ENCODE measurements around the gene CCR9. TPM values are rescaled to one million over a fixed set of nuclear protein-coding genes. Genes with fewer than 3 reads are reported as not detected.

Gene CCR9
- polyA plus RNA-seq, 3 donors, result not detected

- Mint-ChIP-seq H3K27ac (no peak overlapping the region), H3K36me3 (no peaks in the 10 kb centered on the region), H3K4me1 (peaks cover 2% of the 10 kb centered on the region)
These were observed 13.3 kb upstream of the CCR9 start for GRCh38 chr3:45873036-45873435.

GRCh38 chr3:45873638-45874037, 12.7 kb upstream of the CCR9 start:
- Mint-ChIP-seq H3K9me3 (peaks cover 0 to 4% (median 2%) of the 10 kb centered on the region in 7 donors), H3K27me3 (ENCODE audit: low read depth in 3 of 3) (peaks cover 0 to 4% (median 1%) of the 10 kb centered on the region in 3 donors), H3K27ac (peak overlapping the region in 1 of 7 donors; percentile 4), H3K36me3 (no peaks in the 10 kb centered on the region), H3K4me1 (peaks cover 2% of the 10 kb centered on the region), H3K4me3 (no peak overlapping the region)
- Histone ChIP-seq H3K27ac (ENCODE audit: low read depth in 1 of 2, low read length in 2 of 2) (no peak overlapping the region), H3K9ac (ENCODE audit: insufficient read depth, low read length, poor library complexity, severe bottlenecking) (no peak overlapping the region), H2AFZ (ENCODE audit: insufficient read depth, low read depth, low read length, poor library complexity, severe bottlenecking) (no peak overlapping the region), H3K79me2 (ENCODE audit: insufficient read depth, low read length) (no peaks in the 10 kb centered on the region), H3K4me3 (replicated peaks in 1 of 3; ENCODE audit: low read depth in 2 of 3, low read length in 3 of 3) (no peak overlapping the region), H4K20me1 (ENCODE audit: insufficient read depth, low read length) (no peaks in the 10 kb centered on the region), H3K4me1 (ENCODE audit: control insufficient read depth in 1 of 2, insufficient read depth in 2 of 2, low read length in 2 of 2) (no peaks in the 10 kb centered on the region), H3K27me3 (ENCODE audit: control insufficient read depth in 2 of 2, insufficient read depth in 2 of 2, low read length in 2 of 2) (no peaks in the 10 kb centered on the region), H3K36me3 (replicated peaks in 1 of 2; ENCODE audit: control insufficient read depth in 1 of 2, insufficient read depth in 2 of 2, low read length in 2 of 2) (no peaks in the 10 kb centered on the region), H3K9me3 (replicated peaks in 1 of 2; ENCODE audit: control insufficient read depth in 1 of 2, insufficient read depth in 1 of 2, low read length in 2 of 2) (no peaks in the 10 kb centered on the region), H3K4me2 (replicated peaks; ENCODE audit: extremely low read depth, low read length, poor library complexity, severe bottlenecking) (no peak overlapping the region)
- intact Hi-C loops (cut with micrococcal nuclease), result no loop called here
- no peak for TF ChIP-seq CTCF (IDR thresholded peaks at IDR 0.05)
- WGBS (ENCODE audit: insufficient coverage), result 96% methylated on average over 4 of the region's 4 CpGs
- DNase-seq, result no peak

More at GRCh38 chr3:45873036-45873435, 13.3 kb upstream of the CCR9 start:
- Mint-ChIP-seq H3K4me3 (no peak overlapping the region), H3K27me3 (ENCODE audit: low read depth in 3 of 3) (peaks cover 0 to 4% (median 1%) of the 10 kb centered on the region in 3 donors), H3K9me3 (peaks cover 0 to 4% (median 2%) of the 10 kb centered on the region in 7 donors)
- Histone ChIP-seq H2AFZ (ENCODE audit: insufficient read depth, low read depth, low read length, poor library complexity, severe bottlenecking) (no peak overlapping the region), H3K4me2 (replicated peaks; ENCODE audit: extremely low read depth, low read length, poor library complexity, severe bottlenecking) (no peak overlapping the region), H3K9ac (ENCODE audit: insufficient read depth, low read length, poor library complexity, severe bottlenecking) (no peak overlapping the region), H3K27me3 (ENCODE audit: control insufficient read depth in 2 of 2, insufficient read depth in 2 of 2, low read length in 2 of 2) (no peaks in the 10 kb centered on the region), H3K79me2 (ENCODE audit: insufficient read depth, low read length) (no peaks in the 10 kb centered on the region), H3K27ac (ENCODE audit: low read depth in 1 of 2, low read length in 2 of 2) (no peak overlapping the region), H4K20me1 (ENCODE audit: insufficient read depth, low read length) (no peaks in the 10 kb centered on the region), H3K4me1 (ENCODE audit: control insufficient read depth in 1 of 2, insufficient read depth in 2 of 2, low read length in 2 of 2) (no peaks in the 10 kb centered on the region), H3K9me3 (replicated peaks in 1 of 2; ENCODE audit: control insufficient read depth in 1 of 2, insufficient read depth in 1 of 2, low read length in 2 of 2) (no peaks in the 10 kb centered on the region), H3K4me3 (replicated peaks in 1 of 3; ENCODE audit: low read depth in 2 of 3, low read length in 3 of 3) (no peak overlapping the region), H3K36me3 (replicated peaks in 1 of 2; ENCODE audit: control insufficient read depth in 1 of 2, insufficient read depth in 2 of 2, low read length in 2 of 2) (no peaks in the 10 kb centered on the region)
- intact Hi-C loops (cut with micrococcal nuclease), result no loop called here
- no peak for DNase-seq
- TF ChIP-seq CTCF (IDR thresholded peaks at IDR 0.05), result no peak

All from CD14-positive monocyte (primary cell).